Activated T-cell treated with anti-CD3 and anti-CD28 coated beads, Interleukin-2, amount 50 U/mL, for 1 hour (primary cell): ENCODE measurements around the gene KRT86.
"Not testable (repeated sequence)": the region's sequence is repeated elsewhere in the genome, so short reads cannot be mapped to it uniquely, and the experiment has no call there.

ENCODE experiments used
- DNase-seq: peaks from one replicate; pipeline ENCODE4 v3.0.0-alpha.2; 2020

KRT86 gene

DNA sequence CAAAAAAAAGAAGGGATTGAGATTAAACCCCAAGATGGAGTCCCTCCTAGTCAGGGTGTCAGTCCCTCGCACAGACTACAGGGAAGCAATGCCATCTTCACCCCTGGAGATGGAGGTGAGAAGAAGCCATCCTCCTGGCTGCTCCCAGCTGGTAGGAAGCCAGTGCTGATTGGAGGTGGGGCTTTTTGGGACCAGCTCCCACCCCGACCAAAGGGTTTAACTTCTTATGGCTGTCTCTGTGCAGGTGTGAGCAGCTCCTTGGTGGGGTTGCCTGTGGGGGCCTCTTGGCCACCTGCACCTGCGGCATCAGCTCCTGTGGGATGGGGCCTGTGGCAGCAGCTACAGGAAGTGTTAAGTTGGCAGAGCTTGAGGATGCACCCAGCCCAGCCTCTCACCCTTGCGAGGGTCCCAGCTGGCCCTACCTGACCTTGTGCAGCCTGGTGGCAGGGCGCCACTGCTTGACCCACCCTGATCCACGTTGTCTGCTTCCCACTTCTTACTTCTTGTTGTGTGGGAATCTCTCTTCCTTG lies 3.8 kb upstream of the KRT86 start:
- no peak for DNase-seq

DNA sequence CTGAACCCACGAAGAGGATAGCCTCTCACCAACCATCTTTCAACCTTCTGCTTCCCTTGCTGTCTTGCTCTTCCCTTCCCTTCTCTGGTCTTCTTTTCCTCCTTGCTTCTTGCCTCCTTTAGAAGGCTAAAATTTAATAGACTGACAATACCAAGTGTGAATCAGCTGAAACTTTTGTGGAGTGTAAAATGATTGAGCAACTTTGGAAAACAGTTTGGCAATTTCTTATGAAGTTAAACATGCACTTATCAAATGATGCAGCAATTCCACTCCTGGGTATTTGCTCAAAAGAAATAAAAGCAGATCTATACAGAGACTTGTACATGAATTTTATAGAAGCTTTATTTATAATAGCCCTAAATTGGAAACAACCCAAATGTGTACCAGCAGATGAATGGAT lies 3.3 kb upstream of the KRT86 start:
- DNase-seq = no peak

DNA sequence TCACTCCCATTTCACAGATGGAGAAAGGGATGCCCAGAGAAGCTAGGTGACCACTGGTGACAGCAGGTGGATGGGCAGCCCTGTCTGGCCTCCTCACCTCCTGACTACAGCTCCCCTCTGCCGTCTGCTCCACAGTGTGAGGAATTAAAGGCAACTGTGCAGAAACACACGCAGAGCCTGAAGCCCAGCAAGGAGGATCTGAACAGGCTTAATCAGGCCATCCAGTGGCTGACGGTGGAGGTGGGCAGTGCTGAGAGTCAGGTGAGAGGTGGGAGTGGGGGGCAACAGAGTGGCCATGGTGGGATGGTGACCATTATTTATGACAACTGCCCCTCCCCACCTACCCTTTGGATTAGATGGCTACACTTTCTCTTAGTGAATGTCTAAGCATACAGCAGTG lies 1.2 kb downstream of the KRT86 start:
- no peak for DNase-seq

DNA sequence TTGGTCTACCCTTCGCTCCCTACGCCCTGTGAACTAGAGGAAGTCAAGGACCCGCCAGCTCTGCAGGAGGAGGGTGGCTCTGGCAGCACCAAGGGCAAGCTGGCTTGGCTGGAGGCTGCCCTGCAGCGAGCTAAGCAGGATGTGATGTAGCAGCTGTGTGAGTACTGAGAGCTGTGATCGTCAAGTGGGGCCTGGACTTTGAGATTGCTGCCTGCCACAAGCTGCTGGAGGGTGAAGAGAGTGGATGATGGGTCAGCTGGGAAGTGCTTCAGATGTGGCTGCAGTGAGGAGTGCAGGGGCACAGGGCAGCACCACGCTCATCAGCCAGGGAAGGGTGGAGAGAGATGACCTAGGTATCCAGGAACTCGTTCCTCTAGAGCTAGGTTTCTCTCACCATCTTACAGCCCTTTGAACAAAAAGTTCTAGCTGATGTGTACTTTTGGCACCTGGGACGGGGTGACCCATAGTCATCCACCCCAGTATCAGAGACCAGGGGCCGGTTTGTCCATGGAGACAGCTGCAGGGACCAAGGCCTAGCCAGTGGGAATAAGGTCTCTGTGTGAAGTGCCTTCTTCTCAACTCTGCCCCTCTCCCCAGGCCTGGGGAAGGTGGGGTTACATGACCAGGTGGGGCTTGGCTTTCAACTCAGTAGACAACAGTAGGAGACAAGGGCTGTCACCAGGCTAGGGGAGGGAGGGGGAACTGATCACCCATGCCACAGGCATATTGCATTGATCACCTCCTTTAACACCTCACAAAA lies 3.2 kb downstream of the KRT86 start:
- no peak for DNase-seq

DNA sequence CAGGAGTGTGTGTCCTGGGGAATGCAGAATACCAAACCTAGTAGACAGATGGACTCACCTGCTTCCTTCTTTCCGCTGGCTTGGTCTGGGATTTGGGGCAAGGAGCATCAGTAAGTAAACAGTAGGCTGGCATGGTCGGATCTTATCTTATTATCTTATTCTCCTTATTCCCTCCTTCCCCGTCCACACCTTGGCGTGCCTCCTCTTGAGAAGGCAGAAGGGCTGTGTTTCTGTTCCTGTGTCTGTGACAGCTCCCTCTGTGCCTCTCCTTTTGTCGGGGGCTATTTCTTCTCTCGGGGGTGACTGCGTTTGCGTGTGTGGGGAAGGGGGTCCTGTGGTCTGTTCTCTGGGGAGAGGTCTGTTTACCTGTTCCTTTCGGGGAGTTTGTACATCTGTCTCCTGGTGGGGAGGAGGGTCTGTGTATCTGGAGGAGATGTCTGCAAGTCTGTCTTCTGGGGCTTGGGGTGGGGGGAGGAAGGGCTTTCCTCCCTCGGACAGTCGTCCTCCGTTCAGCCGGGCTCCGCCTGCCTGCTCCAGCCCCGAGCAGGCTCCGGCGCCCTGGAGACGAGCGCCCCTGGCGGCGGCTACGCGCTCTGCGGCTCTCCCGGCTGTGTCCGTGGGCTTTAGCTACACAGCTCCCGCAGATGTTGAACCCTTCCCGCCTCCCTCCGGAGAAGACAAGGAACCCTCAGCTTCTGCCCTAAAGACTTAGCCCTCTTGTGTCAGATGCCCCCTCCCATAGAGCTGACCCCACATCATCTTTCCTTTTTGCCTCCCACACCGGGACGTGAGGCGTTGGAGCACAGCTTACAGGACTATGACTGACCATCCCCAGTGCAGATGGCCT lies 4.4 kb downstream of the KRT86 start:
- DNase-seq = peak; percentile 77

DNA sequence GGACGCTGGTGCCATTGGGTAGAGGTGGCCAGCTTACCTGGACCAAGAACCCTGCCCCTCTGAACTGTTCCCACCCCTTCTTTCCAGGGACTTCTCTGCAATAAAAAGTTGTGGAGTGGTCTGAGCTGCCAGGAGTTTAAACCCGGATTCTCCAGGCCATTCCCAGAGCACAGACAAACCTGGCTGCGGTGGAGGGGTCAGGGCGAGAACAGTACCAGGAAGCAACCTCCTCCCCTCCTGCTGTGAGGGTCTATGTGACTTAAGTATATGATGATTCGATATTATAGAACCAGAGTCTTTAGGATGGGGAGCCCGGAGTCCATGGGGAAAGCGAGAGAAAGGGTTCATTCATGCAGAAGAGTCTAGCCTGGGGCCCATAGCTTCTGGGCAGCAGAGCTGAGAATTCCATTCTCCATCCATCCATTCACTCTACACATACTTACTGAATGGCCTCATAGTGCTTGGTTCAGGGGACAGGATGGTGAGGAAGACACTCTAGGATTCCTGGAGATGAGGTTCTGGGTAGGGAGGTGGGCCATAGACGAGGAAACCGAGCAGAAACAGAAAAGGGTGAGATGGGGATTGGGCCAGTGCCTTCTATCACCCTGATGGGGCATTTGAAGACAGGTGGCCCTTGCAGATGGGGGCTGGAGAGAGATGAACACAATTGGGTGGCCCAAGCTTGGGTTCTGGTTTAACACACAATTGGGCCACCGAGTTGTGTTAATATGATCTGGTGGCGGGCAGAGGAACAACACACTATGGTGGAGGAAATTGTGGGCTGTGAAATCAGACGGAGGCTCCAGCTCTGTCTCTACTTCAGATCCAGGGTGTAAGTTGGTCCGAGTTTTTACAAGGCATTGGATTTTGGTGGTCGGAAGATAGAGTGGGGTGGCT lies 5.2 kb downstream of the KRT86 start:
- DNase-seq = no peak

DNA sequence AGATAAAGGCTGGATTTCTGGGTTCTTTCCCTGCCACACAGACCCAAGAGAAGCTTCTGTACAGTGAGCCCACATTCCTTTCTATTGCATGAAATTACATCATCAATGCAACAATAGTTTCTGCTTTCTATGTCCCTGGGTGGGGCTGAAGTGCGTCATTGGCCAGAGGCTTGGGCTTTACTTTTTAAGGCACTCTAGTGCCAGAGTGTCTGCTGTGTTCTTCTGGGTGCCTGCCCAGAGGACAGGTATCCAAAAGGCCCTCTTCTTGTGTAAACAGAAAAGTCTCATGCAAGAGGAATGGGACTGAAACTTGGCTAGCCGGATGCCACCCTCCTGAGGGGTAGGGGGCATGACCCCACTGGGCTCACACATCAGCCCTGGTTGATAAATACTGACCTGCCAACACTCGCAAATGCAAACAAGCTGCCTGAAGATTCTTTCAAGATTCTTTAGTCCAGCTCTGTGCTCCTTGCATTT lies 5.9 kb downstream of the KRT86 start:
- DNase-seq = no peak

DNA sequence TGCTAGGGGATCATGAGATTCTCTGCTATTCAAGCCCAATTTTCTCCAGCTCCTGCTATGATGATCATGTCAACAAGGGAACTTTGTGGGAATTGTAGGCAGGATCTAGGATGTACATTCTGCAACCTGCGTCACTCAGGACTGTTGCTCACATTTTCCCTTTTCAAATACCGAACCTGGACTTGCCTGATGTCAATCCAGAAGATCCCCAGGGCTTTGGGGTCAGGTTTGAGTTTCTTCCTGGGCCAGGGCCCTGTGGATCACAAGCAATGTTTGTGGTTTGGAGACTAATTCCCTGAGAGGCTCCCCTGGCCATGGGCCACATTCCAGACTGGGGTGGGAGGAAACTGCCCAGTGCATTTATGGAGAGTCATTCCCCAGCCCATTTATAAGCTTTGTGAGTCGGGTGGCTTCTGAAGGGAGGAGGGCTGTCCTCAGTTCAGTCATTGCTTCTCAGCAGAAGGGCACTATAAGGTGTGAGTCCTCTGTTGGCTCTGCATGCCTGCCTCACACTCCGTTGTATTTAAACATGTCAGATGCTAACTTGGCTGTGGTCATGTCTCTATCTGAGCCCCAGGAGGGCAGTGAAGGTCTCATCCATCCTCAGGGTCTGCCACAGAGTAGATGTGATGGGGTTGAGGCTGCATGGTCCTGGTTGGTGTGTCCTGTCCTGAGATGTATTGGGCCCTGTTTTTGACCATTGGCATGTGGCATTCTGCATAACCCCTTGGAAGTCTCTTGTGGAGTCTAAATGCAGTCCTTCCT lies 6.5 kb downstream of the KRT86 start:
- DNase-seq = no peak

DNA sequence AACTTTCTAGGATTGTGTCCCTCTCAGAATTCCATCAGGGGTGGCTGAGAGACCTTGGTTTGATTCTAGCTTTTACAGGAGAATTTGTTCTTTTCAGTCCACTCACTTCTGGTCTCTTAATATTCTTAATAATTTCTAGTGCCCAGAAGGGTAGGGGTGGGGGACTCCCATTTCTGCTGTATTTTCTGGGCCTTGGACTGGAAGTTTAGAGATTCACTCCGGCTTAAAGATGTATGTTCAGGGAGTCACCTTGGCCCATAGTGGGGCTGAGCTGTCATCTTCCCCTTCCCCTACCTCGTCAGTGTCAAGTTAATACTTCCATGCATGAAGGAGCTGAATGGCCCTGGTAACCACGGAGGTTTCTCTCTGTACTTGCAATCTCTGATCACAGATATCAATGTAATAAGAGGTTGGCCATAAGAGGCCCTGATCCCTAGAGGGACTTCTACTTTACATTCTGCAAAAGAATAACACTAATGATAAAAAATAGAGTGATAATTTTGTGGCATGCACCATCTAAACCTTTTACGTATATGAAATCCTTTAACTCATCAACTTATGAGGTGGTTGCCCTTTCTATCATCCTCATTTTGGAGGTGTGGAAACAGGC lies 10.2 kb downstream of the KRT86 start:
- no peak for DNase-seq

DNA sequence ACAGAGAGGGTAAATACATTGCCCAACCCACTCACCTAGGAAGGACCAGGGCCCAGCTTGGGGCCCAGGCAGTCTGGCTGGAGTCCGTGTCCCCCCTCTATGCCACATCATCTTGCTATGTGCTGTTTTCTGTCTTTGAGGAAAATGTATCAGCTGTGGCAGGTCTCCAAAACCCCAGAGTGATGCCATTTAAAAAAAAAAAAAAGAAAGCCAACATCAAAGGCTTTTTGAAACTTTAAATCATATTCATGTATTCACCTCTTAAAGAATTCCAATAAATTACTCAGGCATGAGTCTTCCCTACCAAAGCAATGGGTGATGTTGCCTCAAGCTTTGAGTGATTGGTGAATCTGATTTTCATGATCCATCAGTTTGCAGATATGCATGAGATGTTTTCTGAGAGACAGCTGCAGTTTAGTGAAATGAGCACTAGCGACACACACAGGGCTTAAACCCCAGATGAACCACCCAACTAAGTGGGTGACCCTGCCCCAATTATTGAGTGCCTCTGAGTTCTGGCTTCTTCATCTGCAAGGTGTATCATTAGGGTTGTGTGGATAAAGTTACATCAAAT lies 10.8 kb downstream of the KRT86 start:
- DNase-seq = no peak

DNA sequence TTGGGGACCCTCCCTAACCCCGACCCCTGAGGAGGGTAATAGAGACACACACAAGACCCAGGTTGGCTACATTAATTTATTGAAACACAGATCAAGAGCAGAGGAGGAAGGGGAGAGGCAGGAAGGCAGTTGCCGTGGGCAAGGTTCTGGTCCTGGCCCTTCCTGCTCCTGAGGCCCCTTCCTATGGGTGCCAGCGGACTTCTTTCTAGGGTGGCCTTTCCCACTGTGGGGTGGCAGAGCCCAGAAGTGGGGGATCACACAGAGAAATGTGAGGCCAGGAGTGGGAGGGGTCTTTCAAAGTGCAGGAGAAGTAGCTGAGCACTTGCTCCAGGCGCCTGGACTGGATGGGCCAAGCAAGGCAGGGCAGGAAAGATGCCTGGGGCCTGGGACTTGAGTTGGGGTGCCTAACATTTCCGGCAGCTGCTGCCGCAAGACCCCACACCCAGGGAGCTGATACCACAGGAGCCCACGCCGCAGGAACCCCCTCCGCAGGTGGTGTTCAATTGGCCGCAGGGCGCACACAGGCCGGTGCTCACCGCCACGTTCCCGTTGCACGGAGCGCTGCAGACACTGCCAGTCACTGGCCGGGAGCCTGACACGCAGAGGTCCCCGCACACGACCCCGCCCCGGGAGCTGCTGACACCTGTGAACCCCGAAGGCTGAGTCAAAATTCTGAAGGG lies 11.5 kb downstream of the KRT86 start:
- no peak for DNase-seq

DNA sequence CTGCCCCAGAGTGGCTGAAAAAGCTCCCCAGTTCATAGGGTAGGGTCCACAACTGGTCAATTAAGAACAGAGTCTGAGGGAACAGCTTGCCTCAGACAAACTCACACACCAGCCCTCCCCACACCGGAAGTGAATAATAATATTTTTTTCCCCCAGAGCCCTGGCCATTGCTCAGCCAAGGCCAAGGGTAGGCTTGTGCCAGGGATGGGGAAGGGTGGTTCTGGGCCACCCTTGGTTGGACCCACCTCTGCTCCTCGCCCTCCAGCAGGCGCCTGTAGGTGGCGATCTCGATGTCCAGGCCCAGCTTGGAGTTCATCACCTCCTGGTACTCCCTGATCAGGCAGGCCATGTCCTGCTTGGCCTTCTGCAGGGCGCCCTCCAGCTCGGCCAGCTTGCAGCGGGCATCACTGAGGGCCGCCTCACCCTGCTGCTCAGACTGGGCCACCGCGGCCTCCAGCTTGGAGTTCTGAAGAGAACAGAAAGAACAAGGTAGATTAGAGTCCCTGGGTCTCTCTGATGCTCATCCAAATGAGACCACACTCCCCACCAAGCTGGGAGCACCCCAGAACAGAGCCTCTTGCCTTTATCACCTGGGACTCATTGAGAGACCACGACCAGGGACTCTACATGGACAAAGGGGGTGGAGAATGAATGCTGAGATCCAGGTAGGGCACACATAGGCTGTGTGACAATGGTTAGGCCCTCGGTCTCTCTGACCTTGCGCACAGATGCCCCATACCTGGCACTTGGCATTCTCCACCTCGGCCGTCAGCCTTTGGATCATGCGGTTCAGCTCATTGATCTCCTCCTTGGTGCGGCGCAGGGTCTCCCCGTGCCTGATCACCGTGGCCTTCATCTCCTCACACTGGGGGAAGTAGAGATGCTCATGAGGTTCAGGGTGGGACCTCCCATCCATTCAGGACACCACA lies 12.7 kb downstream of the KRT86 start:
- not testable (repeated sequence) for DNase-seq

DNA sequence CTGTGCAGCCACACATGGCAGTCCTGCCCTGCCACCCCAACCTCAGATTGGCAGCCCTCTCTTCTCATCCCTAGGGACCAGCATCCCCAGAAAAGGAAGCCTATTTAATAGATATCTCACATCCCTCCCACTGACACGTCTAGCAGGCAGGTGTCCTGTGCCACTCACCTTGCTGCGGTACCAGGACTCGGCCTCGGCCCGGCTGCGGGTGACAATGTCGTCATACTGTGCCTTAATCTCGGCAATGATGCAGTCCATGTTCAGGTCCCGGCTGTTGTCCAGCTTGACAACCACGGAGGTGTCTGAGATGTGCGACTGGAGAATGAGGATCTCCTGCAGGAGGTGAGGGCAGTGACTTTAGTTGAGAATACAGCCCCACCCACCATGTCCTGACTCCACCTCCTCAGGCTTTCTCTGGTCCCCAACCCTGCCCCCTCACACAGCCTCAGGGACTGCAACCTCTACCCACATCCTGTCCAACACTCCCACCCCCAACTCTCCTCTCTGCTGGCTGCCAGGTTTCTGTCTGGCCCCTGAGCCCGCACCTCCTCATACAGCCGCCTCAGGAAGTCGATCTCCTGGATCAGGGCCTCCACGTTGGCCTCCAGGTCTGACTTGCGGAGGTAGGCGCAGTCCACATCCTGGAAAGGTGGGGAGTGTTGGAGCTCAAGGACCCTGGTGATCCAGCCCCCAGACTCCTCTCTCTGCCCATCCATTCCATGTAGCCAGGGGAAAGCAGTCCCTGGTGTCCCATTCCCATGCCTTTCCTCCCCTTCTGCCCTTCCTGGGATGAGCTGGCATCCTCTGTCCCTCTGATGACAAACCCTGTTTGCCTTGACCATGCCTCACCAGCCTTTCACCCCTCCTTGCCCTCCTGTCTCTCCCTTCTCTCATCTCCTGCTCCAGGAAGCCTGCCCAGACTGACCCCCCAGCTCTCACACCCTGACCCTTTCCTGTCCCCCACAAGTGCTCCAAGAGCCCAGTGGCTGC lies 13.7 kb downstream of the KRT86 start:
- DNase-seq = not testable (repeated sequence)

DNA sequence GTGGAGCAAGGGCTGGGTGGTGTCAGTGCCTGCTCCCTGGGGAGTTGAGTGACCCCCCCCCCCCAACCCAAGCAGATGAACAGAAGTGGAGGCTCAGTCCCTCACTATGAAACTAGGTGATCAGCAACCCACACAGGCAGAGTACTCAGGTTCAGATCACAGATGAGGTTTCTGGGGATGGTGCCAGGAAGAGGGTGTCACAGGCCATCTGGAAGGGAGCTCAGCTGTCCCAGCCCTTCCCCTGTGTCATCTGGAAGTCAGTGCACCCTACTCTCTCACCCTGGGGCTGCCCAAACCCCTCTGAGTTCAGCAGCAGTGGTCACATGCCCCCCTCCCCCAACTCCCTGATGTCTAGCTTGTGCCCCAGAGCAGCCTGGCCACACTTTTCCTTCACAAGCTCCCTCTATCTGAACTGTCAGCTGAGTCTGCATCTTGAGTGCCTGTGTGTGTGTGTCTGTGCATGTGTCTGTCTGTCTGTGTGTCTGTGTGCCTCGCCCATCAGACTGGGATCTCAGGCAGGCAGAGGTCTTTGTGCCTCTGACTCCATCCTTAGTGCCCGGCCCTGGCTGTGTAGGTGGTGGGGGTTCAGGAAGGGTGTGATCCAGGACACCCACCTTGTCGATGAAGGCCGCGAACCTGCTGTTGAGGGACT lies 16.2 kb downstream of the KRT86 start:
- not testable (repeated sequence) for DNase-seq

DNA sequence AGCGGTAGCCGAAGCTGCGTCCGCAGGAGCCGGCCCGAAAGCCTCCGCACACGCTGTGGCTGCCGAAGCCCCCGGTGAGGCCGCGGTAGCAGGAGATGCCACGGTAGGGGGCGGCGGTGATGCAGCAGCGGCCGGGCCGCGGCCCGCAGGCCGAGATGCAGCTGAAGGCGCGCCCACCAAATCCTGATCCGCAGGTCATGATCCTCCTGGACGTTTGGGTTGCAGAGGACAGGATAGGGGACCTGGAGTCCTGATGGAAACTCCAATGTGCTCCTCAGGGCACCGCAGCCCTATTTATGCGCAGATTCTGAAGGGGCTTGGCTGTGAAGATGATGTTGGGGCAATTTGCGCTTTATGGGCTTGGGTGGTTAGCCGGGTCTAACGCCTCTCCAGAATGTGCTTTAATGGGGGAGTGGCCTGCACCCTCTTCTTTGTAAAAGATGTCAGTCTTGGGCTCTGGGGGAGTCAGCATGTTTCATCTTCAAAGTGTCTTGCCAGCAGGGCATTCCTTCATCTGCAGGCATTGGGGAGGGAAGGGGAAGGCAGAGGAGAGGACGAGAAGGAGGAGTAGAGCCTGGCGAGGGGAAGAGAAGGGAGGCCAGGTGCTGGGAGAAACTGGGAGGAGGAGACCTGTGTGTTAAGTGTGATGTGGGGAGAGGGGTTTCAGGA lies 17.0 kb downstream of the KRT86 start, which contains the start of gene KRT81:
TSS of gene KRT81 (minus strand) at position 268 of the 669 bp plus-strand sequence. CDS start at position 199, 69 bp downstream.
- no peak for DNase-seq

DNA sequence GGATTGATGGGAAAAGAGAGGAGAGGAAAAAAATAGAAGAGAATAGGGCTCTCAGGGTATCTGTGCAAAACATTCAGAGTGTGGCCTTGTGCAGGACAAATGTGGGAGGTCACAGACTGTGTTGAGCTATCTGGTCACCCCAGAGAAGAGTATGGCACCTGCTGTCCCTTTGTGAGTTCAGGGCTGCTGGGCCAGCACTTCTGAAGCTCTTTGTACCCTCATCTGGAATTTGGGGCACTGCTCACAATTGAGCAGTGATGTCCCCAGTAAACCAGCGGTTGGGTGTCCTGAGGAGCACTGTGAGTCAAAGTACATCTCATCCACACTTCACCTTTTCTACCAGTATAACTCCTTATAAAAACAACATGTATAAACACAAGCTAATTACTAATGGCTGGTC lies 19.5 kb downstream of the KRT86 start:
- DNase-seq = no peak

DNA sequence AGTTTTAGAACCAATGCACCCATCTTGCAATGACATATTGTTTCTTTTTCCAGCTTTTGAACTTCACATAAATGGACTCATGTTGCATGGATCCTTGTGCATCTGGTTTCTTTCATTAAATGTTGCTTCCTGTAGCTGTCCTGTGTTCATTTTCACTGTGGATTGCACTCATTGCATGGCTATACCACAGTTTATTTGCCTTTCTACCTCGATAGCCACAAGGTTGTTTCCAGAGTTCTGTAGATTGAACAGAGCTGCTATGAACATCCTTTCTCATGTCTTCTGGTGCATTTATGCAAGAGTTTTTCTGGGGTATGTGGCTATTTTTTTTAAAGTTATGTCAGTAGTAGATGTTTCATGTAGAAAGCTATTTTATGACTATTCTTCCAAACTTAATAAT lies 20.4 kb downstream of the KRT86 start:
- no peak for DNase-seq
